ENCODE measurements around the gene SPRR4. TPM values are rescaled to one million over a fixed set of nuclear protein-coding genes. Genes with fewer than 3 reads are reported as not detected.

SPRR4 gene
- total RNA-seq, 2 experiments from 2014 or later, result not detected

- ChIA-PET CTCF (ENCODE audit: unreplicated experiment) (no interaction called here), POLR2A (no interaction called here)
- Histone ChIP-seq H3K9me2 (ENCODE audit: insufficient read depth, low read length) (no peaks in the 10 kb centered on the region), H3K36me3 (ENCODE audit: insufficient read depth, low read length) (no peaks in the 10 kb centered on the region), H3K4me1 (ENCODE audit: insufficient read depth, low read length, poor library complexity, severe bottlenecking) (no peaks in the 10 kb centered on the region), H2AFZ (ENCODE audit: low read length) (no peak overlapping the region), H3K4me3 (ENCODE audit: low read depth, low read length, poor library complexity, severe bottlenecking) (no peak overlapping the region), H3K79me2 (ENCODE audit: insufficient read depth, low read depth, low read length) (no peaks in the 10 kb centered on the region), H3K27ac (ENCODE audit: low read depth, low read length, poor library complexity, severe bottlenecking) (no peak overlapping the region), H4K20me1 (ENCODE audit: insufficient read depth, low read length) (no peaks in the 10 kb centered on the region), H3K9me3 (ENCODE audit: low read length) (no peaks in the 10 kb centered on the region), H3K4me2 (ENCODE audit: low read length) (no peak overlapping the region)
- intact Hi-C loops (cut with micrococcal nuclease; ENCODE audit: unreplicated experiment), result no loop called here
- no peak for DNase-seq (ENCODE audit: low spot score)
- TF ChIP-seq EZH2phosphoT487 (IDR thresholded peaks at IDR 0.05; ENCODE audit: borderline replicate concordance, low read depth, low read length) (no peak), CTCF (conservative IDR thresholded peaks at IDR 0.05; ENCODE audit: low read length) (no peak)
- BruUV-seq (replicated peaks), result no TSS peak
Measured at GRCh38 chr1:152986578-152986977, 16.1 kb downstream of the SPRR4 start.

GRCh38 chr1:152993186-152993585 is 22.7 kb downstream of the SPRR4 start:
- BruUV-seq (replicated peaks), result no TSS peak
- no peak for TF ChIP-seq EZH2phosphoT487 (IDR thresholded peaks at IDR 0.05; ENCODE audit: borderline replicate concordance, low read depth, low read length)
- no peak for TF ChIP-seq CTCF (conservative IDR thresholded peaks at IDR 0.05; ENCODE audit: low read length)
- Histone ChIP-seq H3K79me2 (ENCODE audit: insufficient read depth, low read depth, low read length) (no peaks in the 10 kb centered on the region), H3K4me2 (ENCODE audit: low read length) (no peak overlapping the region), H3K9me3 (ENCODE audit: low read length) (no peaks in the 10 kb centered on the region), H4K20me1 (ENCODE audit: insufficient read depth, low read length) (no peaks in the 10 kb centered on the region), H3K27ac (ENCODE audit: low read depth, low read length, poor library complexity, severe bottlenecking) (no peak overlapping the region), H3K4me1 (ENCODE audit: insufficient read depth, low read length, poor library complexity, severe bottlenecking) (no peaks in the 10 kb centered on the region), H3K36me3 (ENCODE audit: insufficient read depth, low read length) (no peaks in the 10 kb centered on the region), H3K9me2 (ENCODE audit: insufficient read depth, low read length) (no peaks in the 10 kb centered on the region), H2AFZ (ENCODE audit: low read length) (no peak overlapping the region), H3K4me3 (ENCODE audit: low read depth, low read length, poor library complexity, severe bottlenecking) (no peak overlapping the region)
- intact Hi-C loops (cut with micrococcal nuclease; ENCODE audit: unreplicated experiment), result no loop called here
- DNase-seq (ENCODE audit: low spot score), result no peak
- ChIA-PET CTCF (ENCODE audit: unreplicated experiment) (no interaction called here), POLR2A (no interaction called here)

- no peak overlapping the region for H3K4me3 ChIP-seq (ENCODE audit: low read depth, low read length, poor library complexity, severe bottlenecking)
- BruUV-seq (replicated peaks), result no TSS peak
- DNase-seq (ENCODE audit: low spot score), result no peak
- no peaks in the 10 kb centered on the region for H3K4me1 ChIP-seq (ENCODE audit: insufficient read depth, low read length, poor library complexity, severe bottlenecking)
- H4K20me1 ChIP-seq (ENCODE audit: insufficient read depth, low read length), result no peaks in the 10 kb centered on the region
- TF ChIP-seq EZH2phosphoT487 (IDR thresholded peaks at IDR 0.05; ENCODE audit: borderline replicate concordance, low read depth, low read length) (no peak), CTCF (conservative IDR thresholded peaks at IDR 0.05; ENCODE audit: low read length) (no peak)
- CTCF ChIA-PET (ENCODE audit: unreplicated experiment), result no interaction called here
- no peak overlapping the region for H2AFZ ChIP-seq (ENCODE audit: low read length)
- H3K9me3 ChIP-seq (ENCODE audit: low read length), result no peaks in the 10 kb centered on the region
- H3K4me2 ChIP-seq (ENCODE audit: low read length), result no peak overlapping the region
- H3K9me2 ChIP-seq (ENCODE audit: insufficient read depth, low read length), result no peaks in the 10 kb centered on the region
- no peak overlapping the region for H3K27ac ChIP-seq (ENCODE audit: low read depth, low read length, poor library complexity, severe bottlenecking)
- no peaks in the 10 kb centered on the region for H3K79me2 ChIP-seq (ENCODE audit: insufficient read depth, low read depth, low read length)
- H3K36me3 ChIP-seq (ENCODE audit: insufficient read depth, low read length), result no peaks in the 10 kb centered on the region
- POLR2A ChIA-PET, result interaction anchor here (0.6 kb wide), 1 partner anchor 295 kb away, joined by 3 read pairs; no protein-coding TSS in a partner anchor
- intact Hi-C loops (cut with micrococcal nuclease; ENCODE audit: unreplicated experiment), result no loop called here
Measured at GRCh38 chr1:152995842-152996241, 25.4 kb downstream of the SPRR4 start.
